GM19238 (cell line): Measurements from ENCODE around the gene LRMDA.

Experiments used
- DNase-seq: peaks from one replicate; pipeline ENCODE4 v3.0.0; 2011; ENCODE audit warnings: low spot score; ENCODE audit not compliant: insufficient read length

The LRMDA gene

DNA sequence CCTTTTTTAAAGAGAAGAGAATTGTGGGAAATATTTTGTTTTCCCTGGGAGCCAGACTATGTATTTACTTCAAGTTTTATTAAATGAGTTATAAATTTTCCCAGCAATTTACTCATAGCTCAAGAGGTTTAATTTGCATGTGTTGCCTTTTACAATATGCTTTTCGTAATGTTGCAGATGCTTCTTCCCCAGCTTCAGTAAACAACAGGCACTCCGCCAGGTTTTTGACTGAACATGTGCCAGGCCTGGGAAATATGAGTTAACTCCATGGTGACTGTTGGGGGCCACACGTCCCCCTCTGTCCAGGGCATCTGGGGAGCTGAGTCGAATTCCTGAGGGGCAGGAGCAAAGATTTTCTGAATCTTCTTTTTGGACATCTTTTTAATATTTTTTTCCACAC is 545.7 kb downstream of the LRMDA start:
- no peak for DNase-seq

DNA sequence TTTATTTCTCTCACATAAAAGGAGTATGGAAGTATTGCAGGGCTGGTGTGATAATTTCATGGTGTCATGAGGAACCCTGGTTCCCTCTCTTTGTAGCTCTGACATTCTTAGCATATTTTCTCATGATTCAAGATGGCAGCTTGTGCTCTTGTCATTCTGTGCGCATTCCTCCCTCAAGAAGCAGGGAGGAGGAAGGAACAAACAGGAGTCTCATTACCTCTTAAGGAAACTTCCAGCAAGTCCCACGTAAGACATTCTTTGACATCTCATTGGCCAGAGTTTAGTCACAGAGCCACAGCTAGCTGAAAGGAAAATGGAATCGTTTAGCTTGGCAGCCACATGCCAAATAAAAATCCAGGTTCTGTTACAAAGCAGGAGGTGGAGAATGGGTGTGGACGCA is 546.8 kb downstream of the LRMDA start:
- no peak for DNase-seq

DNA sequence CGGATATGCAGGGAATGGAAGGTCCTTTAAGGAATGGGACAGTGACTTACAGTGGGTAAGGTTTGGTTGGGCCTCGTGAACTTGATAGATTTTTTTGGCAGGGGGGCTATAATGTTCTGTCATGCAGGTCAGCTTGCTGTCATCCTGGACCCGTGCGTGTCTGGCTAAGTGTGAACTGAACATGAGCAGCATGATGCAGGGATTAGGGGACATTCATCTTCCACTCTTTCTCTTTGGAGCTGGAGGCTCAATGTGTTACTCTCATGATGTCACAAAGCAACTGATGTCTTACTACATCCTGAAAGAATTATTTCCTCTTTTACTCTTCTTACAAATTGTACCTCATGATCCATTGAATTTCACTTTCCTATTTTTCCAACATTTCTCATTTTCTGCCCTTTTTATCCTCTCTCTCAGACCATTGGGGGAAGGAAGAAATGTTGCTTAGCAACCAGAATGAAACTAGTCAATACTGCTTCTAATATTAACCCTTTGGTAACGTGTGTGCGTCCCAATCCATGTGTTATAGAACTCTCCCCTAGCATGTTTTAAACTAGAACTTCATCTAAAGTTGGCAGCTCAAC is 549.1 kb downstream of the LRMDA start:
- DNase-seq: no peak

DNA sequence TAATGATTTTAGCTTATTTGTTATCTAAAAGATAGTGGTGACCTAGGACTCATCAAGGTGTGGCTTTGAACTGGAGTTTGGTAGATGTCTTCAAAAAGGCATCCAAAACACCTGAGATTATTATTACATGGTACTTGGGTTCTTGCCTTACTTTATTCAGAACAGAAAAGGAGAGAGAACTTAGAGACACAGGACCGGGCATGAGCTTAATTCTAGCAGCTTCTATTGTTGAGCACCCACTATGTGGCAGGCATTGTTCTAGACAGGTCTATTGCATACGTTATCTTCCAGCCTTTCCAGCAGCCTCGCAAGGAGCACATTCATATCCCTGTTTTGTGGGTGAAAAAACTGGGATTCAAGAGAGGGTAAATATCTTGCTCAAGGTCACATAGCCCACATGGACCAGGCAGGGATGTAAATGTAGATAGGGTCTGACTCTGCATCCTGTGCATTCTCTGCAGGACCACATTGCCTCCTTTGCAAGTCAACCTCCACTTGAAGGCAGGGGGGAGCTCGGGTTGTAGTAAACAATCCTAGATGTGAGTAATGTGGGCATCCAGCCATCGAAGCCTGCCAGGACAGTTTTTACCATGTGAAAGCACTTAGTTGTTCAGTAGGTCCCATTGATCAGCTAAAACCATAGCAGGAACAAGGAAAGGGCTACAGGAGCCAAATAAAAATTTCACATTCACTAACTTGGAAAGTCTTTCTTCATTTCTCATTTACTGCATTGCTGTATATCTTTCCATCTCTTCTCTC is 551.4 kb downstream of the LRMDA start:
- no peak for DNase-seq

DNA sequence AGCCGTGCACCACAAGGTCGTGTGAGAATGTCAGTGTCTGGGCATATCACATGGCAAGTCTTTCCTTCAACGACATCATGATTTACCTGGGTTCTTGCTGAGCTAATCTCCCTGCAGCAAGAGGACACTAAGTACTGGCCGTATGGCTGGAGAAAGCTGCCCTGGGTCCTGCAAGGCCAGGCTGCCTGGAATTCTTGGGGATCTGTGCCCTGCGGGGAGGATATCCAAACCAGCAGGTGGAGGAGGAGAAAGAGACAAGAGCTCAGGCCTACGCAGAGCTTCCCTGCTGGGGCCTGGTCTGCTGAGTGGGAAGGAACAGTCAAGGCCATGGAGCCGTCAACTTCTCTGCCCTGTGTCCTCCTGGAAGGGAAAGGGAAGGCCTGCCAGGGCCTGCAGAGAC is 552.6 kb downstream of the LRMDA start:
- no peak for DNase-seq

DNA sequence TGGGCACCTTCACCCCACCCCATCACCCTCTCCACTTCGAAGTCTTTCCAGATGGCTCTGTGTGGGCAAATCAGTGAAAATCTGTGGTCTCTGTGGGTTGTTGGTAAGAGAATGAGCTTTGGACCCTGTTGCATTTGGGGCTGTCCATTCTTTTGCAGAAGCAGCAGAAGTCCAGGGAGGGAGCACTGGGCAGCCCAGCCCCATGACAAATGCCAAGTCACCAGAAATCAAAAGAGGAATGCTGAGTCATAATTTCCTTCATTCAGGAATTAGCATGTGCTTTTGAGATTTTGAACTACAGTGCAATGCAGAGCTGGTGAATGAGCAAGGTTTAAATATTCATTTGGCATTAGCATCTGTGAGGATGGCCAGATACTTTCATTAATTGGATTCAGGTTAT is 556.2 kb downstream of the LRMDA start:
- no peak for DNase-seq

DNA sequence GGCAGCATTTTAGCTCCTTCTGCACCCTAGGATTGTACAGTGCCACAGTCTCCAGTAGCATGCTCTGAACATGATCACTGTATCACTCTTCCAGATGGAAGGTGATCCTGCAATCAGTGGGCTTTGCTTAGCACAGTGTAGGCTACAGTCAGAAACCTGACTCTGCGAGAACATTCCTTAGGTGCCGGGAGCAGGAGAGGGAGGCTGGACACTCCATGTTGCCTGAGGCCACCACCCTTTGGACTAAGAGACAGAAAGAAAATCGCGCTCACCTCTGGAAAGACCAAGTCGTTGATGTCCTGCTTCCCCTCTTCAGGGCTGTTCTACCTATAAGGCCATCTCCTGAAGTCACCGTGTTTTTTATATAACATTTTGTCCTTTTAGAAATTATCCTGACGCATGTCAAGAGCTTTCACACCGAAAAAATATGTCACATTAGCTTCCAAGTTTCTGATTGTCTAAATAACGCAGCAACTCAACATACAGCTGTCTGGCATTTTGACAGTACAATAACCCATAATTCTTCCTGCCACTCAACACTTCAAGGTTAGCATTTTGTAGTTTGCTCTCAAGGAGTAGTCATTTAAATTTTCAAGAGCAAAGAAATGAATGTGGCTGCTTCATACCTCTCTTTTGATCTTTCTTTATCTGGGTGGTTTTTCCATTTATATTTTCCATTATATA is 563.1 kb downstream of the LRMDA start:
- DNase-seq: no peak

DNA sequence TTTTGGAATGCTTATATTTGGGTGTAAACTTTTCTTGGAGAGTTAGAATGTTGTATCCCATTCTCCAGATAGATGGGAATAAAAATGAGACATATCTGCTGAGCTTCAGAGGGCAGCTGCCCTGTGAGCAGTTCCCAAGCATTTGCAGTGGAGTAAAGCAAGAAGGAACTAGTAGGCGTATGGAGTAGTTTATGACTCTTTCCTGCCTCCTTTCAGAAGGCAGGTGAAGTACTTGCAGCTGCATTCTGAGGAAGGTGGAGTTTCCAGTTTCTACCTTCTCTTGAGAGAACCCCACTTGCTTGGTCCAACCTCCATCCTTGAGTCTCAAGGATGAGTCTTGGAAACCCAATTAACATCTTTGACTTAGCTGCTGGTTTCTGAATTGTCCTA is 563.6 kb downstream of the LRMDA start:
- no peak for DNase-seq

DNA sequence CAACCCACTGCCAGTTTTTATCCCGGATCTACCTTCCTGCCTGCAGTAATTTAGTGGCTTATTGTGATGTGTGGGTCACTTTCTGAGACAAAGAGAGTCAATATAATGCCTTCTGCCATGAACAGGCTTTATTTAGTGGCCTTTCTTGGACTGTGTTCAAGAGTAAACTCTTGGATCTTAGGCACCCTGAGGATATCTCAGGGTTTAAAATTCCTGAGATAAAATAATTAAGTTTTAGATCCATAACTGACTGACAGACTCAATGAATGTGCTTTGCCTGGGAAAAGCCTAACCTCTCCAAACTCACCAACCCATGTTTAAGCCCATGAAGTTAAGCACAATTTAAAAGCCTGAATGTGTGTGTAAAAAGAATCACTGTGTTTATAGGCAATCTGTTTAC is 564.3 kb downstream of the LRMDA start:
- no peak for DNase-seq

DNA sequence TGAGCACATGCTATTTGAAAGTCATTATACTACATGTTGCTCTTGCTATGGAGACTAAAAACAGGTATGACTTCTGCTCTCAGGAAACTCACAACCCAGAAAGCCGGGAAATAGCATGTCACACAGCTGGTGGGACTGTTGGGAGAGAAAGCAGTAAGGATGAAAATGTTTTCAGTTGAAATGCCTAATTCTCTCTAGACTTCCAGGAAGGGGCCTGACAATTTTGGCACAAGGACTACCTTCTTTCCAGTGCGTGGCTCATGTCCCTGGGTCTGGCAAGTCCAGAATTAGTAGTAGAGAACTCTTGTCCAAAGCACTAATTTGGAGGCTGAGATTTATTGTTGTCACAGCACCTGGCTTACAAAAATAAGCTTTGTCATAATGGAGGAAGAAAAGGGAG is 567.6 kb downstream of the LRMDA start:
- no peak for DNase-seq

DNA sequence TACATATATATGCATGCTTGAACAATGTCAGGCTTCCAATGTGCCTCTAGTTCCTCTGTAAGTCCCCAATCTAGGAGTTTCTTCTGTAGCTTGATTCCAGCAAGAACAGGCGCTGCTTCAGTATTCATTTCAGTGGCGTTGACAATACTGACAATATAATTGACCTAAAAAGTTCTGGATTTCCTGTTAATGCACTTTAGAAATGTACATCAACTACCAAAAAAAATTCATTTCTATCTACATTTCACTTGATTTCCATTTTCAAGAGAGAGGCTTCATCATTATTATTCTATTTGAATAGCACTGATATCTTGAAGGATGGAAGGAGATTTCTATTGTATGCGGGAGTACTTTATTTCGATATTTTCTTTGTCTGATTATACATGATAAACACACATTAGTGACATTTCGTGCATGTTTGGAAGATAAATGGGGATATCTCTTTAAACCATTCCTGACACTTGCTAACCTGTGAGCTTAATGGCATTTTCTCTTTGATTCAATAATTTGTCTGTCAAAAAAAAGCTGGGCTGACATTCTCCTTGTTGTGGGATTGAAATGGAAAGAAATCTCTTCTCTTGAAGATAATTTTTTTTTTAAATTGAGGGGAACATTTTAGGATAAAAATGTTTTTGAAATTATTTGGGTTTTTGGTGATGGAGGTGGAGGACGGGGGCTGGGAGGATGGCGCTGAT is 568.2 kb downstream of the LRMDA start:
- DNase-seq: no peak

DNA sequence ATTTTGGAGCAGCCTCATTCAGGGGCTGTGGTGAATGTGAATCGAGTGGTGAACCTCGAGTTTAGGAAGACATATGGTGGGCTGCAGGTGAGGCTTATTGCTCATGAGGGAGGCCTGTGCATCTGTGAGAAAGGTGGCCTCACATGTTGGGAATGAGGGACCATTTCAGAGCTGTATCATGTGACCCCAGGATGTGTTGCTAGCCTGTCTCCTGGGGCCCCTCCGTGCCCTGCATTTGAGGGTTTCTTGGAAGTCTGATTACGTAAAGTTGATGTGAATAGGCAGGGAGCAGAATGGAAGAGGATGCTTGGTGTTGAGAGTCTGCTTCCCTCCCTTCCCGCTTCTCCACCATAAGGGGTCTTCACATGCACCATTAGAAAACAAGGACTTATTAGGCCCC is 569.1 kb downstream of the LRMDA start:
- DNase-seq: no peak

DNA sequence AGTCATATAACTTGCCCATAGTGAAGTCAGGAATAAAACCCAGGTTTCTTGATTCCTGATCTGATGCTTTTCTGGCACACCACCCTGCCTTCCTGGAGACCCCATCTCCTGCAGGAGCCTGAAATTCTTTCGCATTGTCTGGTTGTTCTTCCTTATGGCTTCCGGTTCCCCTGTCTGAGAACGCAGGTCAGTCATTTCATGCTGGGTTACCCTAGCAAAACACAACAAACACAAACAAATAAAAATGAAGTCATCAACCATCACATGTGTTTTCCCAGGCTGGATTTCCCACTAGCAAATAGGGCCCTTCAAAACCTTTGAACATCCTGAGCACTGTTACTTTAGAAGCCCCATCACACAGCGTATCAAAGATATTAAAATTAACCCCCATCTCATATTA is 569.6 kb downstream of the LRMDA start:
- no peak for DNase-seq

DNA sequence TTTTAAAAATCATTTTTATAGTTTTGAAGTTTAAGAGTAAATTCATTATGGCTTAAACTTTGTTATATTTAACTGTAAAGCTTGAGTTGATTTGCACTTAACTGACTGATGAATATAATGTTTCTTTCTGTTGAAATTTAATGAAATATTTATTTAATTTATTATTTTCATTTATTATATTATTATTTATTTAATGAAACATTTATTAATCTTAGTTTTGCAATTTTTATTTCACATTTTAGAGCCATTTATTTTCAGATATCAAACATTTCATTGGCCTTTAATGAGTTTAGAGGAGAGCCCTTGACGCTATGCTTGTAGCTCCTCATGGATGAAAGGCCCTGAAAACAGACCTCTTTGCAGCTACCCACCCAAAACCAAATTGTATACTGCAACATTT is 570.0 kb downstream of the LRMDA start:
- DNase-seq: no peak

DNA sequence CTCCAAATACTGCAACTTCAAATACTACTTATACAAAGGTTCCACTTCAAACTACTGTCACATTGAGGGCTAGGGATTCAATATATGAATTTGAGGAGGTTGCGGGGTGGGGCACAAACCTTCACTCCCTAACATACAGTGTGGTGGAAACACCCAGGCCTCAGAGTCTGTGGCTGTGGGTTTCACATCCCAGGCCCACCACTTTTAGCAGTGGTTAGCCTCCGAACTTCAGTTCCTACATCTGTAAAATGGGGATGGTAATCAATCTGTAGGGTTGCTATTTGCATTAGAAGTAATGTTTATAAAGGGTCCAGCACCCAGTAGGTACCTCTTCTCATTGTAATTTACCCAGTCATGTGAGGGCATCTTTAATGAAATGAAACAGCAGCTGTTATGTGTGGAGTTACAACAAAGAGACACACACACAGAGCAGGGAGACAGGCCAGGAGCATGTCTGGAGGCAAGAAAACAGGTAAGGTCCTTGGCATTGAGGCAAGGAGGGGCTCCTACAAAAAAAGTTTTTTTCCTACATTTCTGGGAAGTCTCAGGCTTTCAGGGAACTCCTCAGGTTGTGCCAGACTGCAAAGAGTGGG is 570.9 kb downstream of the LRMDA start:
- DNase-seq: no peak

DNA sequence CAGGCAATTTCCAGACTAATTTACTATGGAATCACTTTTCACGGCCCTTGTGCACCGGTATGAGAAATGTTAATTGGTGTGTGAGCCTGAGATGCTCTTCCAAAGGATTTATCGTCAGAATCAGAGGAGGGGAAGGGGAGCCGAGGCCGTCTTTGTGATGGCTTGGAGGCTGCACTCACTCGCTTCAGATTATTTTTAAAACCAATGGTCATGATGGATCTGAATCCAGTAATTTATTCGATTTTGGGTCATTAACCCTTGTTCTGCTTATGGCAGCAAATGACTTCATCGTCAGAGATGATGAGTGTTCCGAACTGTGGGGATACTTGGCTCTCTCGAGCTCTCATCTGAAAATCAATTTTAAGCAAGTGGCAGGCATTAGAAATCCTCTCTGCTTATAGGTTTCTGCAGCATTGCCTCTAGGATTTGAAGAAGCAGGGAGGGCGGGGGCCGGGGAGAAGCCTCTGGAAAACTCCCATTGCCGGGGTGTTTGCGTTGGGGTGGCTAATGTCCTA is 576.3 kb downstream of the LRMDA start:
- no peak for DNase-seq

DNA sequence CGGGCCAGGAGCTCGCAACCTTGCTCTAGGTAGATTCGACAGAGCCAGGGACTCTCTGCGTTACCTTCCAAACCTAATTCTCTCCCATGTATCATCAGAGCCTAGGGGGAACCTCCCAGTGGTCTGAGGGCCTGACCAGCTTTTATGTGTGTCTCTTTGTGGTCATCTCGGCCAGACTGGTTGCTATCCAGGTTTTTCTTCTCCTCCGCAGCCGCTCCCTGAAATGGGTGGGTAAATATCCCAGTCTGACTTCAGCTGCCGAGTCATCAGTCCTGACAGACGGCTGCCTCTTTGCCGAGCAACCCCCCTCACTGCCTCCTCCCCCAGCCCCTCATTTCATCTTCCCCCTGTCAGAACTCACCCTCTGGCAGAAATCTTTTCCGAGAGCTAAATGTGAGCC is 578.1 kb downstream of the LRMDA start:
- no peak for DNase-seq

DNA sequence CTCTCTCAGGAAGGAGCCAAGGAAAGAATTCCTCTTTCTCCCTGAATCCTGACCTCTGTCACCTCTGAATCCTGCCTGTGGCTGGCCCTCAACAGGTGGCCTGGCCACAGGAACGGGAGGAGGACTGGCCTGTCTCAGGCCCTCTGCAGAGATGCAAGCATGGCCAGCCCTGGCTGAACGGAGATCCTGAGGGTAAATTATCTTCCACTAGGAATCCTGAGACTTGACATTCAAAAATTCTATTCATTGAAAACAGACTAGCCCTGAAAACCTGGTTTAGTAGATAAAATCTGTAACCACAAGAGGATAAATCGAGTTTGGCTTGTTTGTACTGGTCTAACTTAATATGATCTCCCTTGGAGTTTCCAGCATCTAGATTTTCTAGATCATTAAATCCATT is 579.3 kb downstream of the LRMDA start:
- no peak for DNase-seq

DNA sequence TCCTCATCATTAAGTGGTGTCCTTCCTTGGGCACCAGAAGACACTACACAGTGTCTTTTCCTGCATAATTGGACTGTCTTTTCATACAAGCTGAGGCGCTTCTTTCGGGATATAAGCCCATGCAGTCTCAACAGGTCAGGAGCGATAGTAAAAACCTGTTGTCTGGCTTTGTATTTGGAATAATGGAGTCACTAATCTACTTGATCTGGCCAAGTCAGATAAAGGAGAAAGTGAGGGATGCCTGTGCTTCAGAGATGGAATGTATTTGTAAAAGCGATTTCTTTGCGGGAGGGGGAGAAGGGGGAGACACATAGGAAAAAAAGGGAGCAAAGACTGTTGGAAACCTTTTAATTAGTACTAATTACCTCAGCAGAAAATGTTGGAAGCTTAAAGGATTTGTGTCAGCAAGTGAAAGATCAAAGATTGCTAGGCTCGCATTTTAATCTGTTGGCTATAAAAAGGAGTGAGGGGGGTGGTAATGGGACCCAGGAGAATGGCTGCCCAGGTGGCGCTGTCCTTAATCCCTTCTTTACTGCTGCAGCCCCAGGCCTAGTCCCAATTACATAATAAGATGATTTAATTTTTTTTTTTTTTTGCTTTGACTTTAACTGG is 581.4 kb downstream of the LRMDA start:
- DNase-seq: no peak

DNA sequence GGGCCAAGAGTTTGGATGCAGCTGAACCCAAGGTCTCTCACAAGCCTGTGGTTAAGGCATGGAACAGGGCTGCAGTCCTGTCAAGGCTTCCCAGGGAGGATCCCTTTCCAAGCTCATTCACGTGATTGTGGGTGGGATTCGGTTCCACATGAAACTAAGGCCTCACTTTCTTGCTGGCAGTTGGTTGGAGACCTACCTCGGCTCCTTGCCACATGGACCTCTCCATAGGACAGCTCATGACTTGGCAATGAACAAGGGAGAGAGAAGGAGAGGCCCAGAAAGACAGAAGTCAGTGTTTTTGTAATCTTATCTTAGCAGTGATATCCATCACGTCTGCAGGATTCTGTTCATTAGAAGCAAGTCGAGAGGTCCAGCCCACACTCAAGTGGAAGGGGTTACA is 583.8 kb downstream of the LRMDA start:
- DNase-seq: no peak

DNA sequence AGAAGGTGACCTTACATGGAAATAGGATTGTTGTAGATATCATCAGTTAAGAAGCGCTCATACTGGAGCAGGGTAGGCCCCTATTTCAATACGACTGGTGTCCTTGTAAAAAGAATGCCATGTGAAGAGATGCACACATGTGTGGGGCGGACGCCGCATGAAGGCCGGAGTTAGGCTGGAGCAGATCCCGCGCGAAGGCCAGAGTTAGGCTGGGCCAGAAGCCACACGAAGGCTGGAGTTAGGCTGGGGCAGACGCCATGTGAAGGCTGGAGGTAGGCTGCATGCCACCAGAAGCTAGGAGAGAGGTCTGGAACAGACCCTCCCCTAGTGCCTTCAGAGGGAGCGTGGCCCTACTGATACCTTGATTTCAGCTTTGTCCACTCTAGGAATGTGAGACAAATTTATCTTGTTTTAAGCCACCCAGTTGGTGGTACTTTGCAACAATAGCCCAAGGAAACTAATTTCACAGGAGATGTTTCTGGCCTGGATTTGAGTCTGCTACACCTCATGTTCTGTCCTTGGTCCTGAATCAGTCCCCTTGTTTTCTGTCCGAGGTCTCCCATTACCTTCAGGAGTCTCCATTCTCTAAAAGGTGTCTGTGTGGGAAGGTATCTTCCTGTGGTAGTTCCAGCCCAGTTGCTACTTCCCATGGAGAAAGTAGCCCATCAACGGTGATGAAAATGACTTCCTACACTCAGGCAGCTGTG is 585.8 kb downstream of the LRMDA start:
- no peak for DNase-seq
